ENCODE measurements around the gene ADNP. TPM values are rescaled to one million over a fixed set of nuclear protein-coding genes. Genes with fewer than 3 reads are reported as not detected.

The ADNP gene
- total RNA-seq, 3 donors from 2014 or later (not counting 1 experiment from before 2014, with no cell fraction given), result 56.8 to 75.8 (median 66.8) TPM

DNA sequence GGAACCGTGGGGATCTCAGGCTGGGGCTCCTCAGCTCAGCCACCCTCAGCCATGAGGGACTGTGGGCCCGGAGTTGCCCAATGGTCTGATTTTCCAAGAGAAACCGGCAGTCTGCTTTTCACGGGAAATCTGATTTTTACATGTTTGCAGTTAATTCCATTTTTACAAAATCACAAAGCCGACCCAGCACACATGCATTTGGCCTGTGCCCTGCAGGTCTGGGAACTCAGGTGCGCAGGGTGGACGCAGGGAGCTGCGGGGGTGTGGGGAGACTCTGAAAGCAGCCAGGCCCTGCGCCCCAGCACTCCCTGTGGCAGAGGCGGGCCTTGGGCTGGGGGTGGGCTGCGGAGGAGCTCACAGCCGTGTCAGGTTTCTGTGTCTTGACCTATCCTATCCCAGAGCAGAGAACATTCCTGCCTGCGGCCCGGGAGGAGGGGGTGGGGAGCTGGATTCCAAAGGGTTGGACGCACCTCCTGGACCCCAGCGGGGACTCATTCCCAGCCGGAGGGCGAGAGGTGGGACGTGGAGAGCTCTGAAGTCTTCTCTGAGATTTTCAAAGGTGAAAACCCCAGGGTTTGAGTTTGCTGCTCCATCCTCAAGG is 60.6 kb downstream of the ADNP start:
- no peak overlapping the region for H3K4me3 Mint-ChIP-seq
- ATAC-seq (no peak), DNase-seq (no peak)
- H3K36me3 Mint-ChIP-seq, result no peaks in the 10 kb centered on the region
- TF ChIP-seq, protein P1, sequence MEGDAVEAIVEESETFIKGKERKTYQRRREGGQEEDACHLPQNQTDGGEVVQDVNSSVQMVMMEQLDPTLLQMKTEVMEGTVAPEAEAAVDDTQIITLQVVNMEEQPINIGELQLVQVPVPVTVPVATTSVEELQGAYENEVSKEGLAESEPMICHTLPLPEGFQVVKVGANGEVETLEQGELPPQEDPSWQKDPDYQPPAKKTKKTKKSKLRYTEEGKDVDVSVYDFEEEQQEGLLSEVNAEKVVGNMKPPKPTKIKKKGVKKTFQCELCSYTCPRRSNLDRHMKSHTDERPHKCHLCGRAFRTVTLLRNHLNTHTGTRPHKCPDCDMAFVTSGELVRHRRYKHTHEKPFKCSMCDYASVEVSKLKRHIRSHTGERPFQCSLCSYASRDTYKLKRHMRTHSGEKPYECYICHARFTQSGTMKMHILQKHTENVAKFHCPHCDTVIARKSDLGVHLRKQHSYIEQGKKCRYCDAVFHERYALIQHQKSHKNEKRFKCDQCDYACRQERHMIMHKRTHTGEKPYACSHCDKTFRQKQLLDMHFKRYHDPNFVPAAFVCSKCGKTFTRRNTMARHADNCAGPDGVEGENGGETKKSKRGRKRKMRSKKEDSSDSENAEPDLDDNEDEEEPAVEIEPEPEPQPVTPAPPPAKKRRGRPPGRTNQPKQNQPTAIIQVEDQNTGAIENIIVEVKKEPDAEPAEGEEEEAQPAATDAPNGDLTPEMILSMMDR (IDR thresholded peaks at IDR 0.05), result no peak
- Histone ChIP-seq H3K27me3 (ENCODE audit: control insufficient read depth, insufficient read depth, low read length) (no peaks in the 10 kb centered on the region), H3K4me3 (ENCODE audit: low read length) (no peak overlapping the region), H3K36me3 (ENCODE audit: control insufficient read depth, insufficient read depth, low read length) (no peaks in the 10 kb centered on the region), H3K4me1 (ENCODE audit: control insufficient read depth, insufficient read depth, low read length) (no peaks in the 10 kb centered on the region), H3K9me3 (ENCODE audit: control insufficient read depth, insufficient read depth, low read length) (no peaks in the 10 kb centered on the region), H3K27ac (ENCODE audit: low read length) (no peak overlapping the region)
- H3K27me3 Mint-ChIP-seq (ENCODE audit: low read depth in 2 of 2), result no peaks in the 10 kb centered on the region
- H3K9me3 Mint-ChIP-seq, result no peaks in the 10 kb centered on the region
- no peak overlapping the region for H3K27ac Mint-ChIP-seq
- intact Hi-C loops (cut with micrococcal nuclease), result no loop called here
- peaks cover 0 to 5% of the 10 kb centered on the region in 2 donors for H3K4me1 Mint-ChIP-seq
- WGBS (ENCODE audit: insufficient coverage), result 97% methylated on average over 19 of the region's 19 CpGs

DNA sequence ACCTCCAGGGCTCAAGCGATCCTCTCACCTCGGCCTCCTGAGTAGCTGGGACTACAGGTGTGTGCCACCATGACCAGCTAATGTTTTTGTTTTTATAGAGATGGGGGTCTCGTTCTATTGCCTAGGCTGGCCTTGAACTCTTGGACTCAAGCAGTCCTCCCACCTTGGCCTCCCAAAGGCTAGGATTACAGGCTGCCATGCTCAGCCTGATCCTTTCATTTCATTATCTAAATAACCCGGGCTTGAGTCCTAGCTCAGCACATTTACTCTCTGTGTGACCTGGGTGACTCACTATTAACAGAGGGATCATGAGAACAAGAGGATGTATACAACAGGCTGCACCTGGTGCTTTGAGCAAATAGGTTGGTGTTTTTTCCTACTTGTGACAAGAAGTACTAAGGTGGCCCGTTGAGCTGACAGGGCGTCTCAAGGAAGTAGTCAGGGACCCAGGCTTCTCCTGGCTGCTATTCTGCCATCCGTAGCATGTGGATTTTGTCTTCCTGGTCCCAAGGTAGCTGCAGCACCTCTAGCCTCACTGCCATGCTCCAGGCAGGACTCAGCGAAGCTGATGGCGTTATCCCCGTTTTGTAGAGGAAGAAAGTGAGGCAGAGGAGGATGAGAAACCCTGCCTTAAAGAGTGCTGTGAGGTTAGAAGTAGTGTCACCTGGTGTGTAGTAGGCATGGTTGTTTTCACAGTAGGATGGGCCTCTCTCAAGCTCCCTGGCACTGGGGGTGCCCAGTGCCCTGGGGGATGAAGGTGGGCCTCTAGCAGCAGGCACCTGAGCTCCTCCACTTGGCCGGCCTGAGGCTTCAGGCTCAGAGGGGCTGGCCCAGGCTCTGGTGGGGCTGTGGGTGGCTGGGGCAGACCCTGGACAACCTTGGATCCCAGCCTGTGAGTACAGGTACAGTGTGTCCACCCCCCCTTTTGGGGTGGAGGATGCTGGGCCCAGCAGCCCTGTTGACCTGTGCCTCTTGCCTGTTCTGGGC is 62.4 kb downstream of the ADNP start:
- Mint-ChIP-seq H3K36me3 (no peaks in the 10 kb centered on the region), H3K4me3 (no peak overlapping the region), H3K9me3 (no peaks in the 10 kb centered on the region), H3K27ac (no peak overlapping the region), H3K4me1 (peaks cover 0 to 5% of the 10 kb centered on the region in 2 donors), H3K27me3 (ENCODE audit: low read depth in 2 of 2) (no peaks in the 10 kb centered on the region)
- Histone ChIP-seq H3K27ac (ENCODE audit: low read length) (no peak overlapping the region), H3K27me3 (ENCODE audit: control insufficient read depth, insufficient read depth, low read length) (no peaks in the 10 kb centered on the region), H3K9me3 (ENCODE audit: control insufficient read depth, insufficient read depth, low read length) (no peaks in the 10 kb centered on the region), H3K36me3 (ENCODE audit: control insufficient read depth, insufficient read depth, low read length) (no peaks in the 10 kb centered on the region), H3K4me1 (ENCODE audit: control insufficient read depth, insufficient read depth, low read length) (no peaks in the 10 kb centered on the region), H3K4me3 (ENCODE audit: low read length) (no peak overlapping the region)
- TF ChIP-seq, protein P1 (IDR thresholded peaks at IDR 0.05), result no peak
- no peak for DNase-seq
- ATAC-seq, result no peak
- intact Hi-C loops (cut with micrococcal nuclease), result no loop called here
- 93% methylated on average over 11 of the region's 11 CpGs for WGBS (ENCODE audit: insufficient coverage)

DNA sequence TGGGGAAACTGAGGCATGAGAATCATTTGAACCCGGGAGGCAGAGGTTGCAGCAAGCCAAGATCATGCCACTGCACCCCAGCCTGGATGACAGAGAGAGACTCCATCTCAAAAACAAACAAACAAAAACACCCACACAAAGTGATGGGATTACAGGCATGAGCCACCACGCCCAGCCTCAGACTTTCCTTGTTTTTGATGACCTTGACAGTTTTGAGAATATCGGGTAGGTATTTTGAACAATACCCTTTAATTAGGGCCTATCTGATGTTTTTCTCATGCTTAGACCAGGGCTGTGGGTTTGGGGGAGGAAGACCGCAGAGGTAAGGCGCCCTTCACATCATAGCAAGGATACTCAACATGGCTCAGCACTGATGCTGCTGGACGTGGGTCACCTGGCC is 63.4 kb downstream of the ADNP start:
- Mint-ChIP-seq H3K4me3 (no peak overlapping the region), H3K36me3 (no peaks in the 10 kb centered on the region), H3K9me3 (no peaks in the 10 kb centered on the region), H3K27ac (no peak overlapping the region), H3K27me3 (ENCODE audit: low read depth in 2 of 2) (no peaks in the 10 kb centered on the region), H3K4me1 (peaks cover 0 to 5% of the 10 kb centered on the region in 2 donors)
- Histone ChIP-seq H3K4me1 (ENCODE audit: control insufficient read depth, insufficient read depth, low read length) (no peaks in the 10 kb centered on the region), H3K4me3 (ENCODE audit: low read length) (no peak overlapping the region), H3K27ac (ENCODE audit: low read length) (no peak overlapping the region), H3K36me3 (ENCODE audit: control insufficient read depth, insufficient read depth, low read length) (no peaks in the 10 kb centered on the region), H3K27me3 (ENCODE audit: control insufficient read depth, insufficient read depth, low read length) (no peaks in the 10 kb centered on the region), H3K9me3 (ENCODE audit: control insufficient read depth, insufficient read depth, low read length) (no peaks in the 10 kb centered on the region)
- DNase-seq (no peak), ATAC-seq (no peak)
- 95% methylated on average over 6 of the region's 6 CpGs for WGBS (ENCODE audit: insufficient coverage)
- intact Hi-C loops (cut with micrococcal nuclease), result no loop called here
- TF ChIP-seq, protein P1 (IDR thresholded peaks at IDR 0.05), result no peak

Measured in natural killer cell (primary cell).